Fibroblast of skin of left quadriceps (primary cell): Measurements from ENCODE around the gene MCEMP1.
A peak's percentile ranks its signal among the peaks of the same experiment; 100 is the strongest.

Experiments
- DNase-seq, 2 experiments: peaks; one replicate each; pipeline ENCODE4 v3.0.0-alpha.2; 2013; ENCODE audit warnings: low read depth in 2 of 2

MCEMP1 gene

GRCh38 chr19:7676854-7677253 lies at the start of gene MCEMP1:
Gene MCEMP1, plus strand, starts transcription at chr19:7677090. Its CDS starts 31 bp downstream, at chr19:7677121.
- DNase-seq: no peak

GRCh38 chr19:7627166-7627565 lies 49.7 kb upstream of the MCEMP1 start:
- no peak for DNase-seq

GRCh38 chr19:7628589-7629311 lies 48.1 kb upstream of the MCEMP1 start:
- no peak for DNase-seq

- DNase-seq: peak; percentile 97 to 98
Measured at GRCh38 chr19:7629347-7630054, 47.4 kb upstream of the MCEMP1 start, which contains the start of the genes PET100 and XAB2. Gene PET100, plus strand, starts transcription at chr19:7629793. Its CDS starts 41 bp downstream, at chr19:7629834. Gene XAB2, minus strand, starts transcription at chr19:7629545. Its CDS starts 18 bp downstream, at chr19:7629527.

- no peak for DNase-seq
Measured at GRCh38 chr19:7631577-7631976, 45.3 kb upstream of the MCEMP1 start.

GRCh38 chr19:7632340-7633203 lies 44.3 kb upstream of the MCEMP1 start:
- no peak for DNase-seq

- DNase-seq: no peak
Measured at GRCh38 chr19:7633698-7634097, 43.2 kb upstream of the MCEMP1 start, which contains the start of gene PCP2. Gene PCP2, minus strand, starts transcription at chr19:7633719. Its CDS starts 262 bp downstream, at chr19:7633457.

GRCh38 chr19:7635670-7636069 lies 41.2 kb upstream of the MCEMP1 start:
- DNase-seq: no peak

GRCh38 chr19:7636317-7636690 lies 40.6 kb upstream of the MCEMP1 start:
- DNase-seq: no peak

GRCh38 chr19:7636691-7637373 lies 40.1 kb upstream of the MCEMP1 start, which contains the start of gene STXBP2:
Gene STXBP2, plus strand, starts transcription at chr19:7637110. Its CDS starts 40 bp downstream, at chr19:7637150.
- no peak for DNase-seq

GRCh38 chr19:7637374-7638256 lies 39.3 kb upstream of the MCEMP1 start:
- DNase-seq: no peak

GRCh38 chr19:7638802-7639465 lies 38.0 kb upstream of the MCEMP1 start:
- DNase-seq: no peak

- DNase-seq: no peak
Measured at GRCh38 chr19:7639863-7640348, 37.0 kb upstream of the MCEMP1 start.

- no peak for DNase-seq
Measured at GRCh38 chr19:7640803-7641202, 36.1 kb upstream of the MCEMP1 start.

- DNase-seq: no peak
Measured at GRCh38 chr19:7641290-7642276, 35.3 kb upstream of the MCEMP1 start.

- DNase-seq: no peak
Measured at GRCh38 chr19:7642295-7643030, 34.4 kb upstream of the MCEMP1 start.

GRCh38 chr19:7643031-7643415 lies 33.9 kb upstream of the MCEMP1 start:
- DNase-seq: no peak
